Stimulated activated CD8-positive, alpha-beta memory T cell treated with anti-CD3 and anti-CD28 coated beads, Interleukin-4, amount 100 ng/mL, for 1 hour (primary cell): ENCODE results near the gene MSRB3.

ENCODE experiments used
- DNase-seq, 2 donors: peaks; one replicate each; pipeline ENCODE4 v3.0.0-alpha.2; 2020; ENCODE audit warnings: low read depth in 2 of 2, low spot score in 1 of 2

The MSRB3 gene

DNA sequence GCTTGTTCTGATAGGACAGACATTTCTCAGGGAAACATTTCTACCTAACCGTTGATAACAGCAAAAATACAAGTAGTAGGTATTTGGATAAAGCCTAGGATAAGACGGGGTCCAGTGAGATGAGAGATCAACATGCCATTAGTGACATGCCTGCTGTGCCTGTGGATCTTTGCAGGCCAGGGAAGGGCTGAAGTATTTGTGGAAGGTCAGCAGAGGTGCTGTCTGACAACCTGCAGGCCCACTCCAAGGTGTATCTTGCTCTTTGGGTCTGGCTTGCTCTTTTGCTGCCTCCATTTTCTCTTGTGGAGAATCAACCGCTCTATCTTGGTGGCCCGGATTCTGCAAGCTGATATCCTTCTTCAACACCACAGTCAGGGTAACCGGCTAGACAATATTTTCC lies 46.7 kb downstream of the MSRB3 start:
- DNase-seq = no peak

DNA sequence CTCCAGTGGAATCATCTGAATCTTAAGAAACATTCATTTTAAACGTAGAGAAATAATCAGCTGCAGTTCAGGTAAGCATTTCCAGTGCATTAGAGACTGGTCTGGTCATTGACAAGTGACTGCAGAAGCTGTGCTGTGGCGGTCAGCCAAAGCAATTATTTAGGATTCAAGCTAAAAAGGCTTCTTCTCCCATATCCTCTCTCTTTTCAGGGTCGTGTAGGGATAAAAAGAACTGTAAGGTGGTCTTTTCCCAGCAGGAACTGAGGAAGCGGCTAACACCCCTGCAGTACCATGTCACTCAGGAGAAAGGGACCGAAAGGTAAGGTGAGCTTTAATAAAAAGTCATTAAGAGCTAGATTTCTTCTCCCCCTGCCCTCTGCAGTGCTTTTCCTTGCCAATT lies 48.1 kb downstream of the MSRB3 start:
- DNase-seq = no peak

DNA sequence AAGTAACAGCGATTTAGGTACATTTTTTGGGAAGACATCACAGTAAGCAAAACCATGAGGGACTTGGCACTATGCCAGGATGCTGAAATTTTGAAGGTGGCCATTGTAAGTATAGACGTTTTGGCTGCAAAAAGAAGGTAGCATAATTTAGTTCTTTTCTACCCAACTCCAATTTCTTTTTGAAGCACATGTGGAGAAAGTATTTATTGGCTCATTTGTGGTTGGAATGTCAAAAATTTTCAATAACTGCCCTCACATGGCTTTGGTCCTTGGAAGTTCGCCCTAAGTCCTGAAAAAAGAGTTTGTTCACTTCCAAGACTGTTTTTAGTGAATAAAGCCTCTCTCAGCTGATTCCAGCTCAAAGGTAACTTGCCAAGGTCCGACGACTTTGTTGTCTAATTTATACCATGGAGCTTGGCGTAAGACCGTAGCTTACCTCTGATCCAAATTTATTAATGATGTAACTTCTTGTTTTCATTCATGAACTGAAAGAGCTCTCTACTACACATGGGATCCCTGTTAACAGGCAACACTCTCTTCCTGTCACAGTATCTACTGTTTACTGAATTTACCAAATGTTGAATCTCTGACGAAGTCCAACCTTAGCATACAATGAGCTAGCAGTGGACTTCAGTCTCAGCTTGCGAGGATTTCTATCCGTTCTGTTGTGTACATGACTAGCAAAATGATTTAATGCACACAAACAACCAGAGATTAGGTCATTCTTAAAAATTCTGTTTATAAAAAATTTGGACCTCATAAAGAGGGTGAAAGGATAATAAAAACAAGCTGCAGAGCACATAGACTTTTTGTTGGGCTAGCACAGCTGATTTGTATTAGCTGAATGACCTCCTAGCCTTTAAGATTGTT lies 49.0 kb downstream of the MSRB3 start:
- no peak for DNase-seq

DNA sequence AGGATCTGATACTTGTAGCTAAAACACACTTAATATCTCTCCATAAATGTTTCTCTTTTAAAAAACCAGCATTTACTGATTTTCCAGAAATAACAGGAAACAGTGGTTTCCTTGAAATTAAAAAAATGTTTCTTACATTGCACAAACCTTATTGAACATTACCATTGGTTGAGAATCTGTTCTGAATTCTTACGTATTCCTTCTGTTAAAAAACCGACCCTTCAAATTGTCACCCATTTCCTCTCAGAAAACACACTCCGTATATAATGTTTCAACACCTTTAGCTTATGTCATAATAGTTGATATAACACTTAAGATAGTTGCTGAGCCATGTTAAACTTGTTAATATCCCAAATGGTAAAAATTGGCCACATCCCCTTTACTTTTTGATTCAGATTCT lies 51.2 kb downstream of the MSRB3 start:
- DNase-seq = no peak

DNA sequence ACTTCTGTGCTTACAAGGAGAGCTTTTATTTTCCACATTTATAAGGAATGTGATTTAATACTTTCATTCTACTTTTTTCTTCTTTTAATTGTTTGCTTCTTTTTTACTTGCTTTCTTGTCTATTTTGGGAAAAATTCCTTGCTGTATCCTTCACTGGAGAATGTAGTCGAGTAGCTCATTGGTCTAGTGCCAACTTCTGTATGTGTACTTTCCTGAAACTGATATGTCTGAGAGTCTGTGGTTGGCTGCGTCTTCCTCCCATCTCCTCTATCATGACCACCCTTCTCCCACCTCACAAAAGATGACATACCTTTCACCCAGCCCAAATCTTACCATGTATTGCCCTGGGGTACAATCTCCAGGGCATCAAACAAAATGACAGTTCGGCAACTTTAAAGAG lies 51.8 kb downstream of the MSRB3 start:
- DNase-seq = no peak

DNA sequence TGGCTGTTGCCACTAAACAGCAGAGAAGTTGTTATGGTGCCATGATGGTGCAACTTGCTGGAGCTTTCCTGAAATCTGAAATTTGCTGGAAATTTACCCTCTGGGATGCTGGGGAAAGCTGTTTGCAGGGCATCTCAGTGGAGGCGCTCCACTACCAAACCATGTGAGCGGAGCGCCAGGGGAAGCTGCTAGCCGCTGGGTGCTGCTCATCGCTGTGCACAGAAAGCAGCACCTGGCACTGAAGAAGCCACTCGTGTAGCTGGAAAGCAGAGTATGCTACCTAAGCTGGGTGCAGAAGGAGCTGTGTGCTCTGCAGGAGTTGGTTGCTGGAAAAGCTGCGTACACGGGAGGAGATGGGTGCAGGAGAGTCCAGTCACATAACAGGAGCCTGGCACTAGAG lies 53.0 kb downstream of the MSRB3 start:
- DNase-seq = no peak

DNA sequence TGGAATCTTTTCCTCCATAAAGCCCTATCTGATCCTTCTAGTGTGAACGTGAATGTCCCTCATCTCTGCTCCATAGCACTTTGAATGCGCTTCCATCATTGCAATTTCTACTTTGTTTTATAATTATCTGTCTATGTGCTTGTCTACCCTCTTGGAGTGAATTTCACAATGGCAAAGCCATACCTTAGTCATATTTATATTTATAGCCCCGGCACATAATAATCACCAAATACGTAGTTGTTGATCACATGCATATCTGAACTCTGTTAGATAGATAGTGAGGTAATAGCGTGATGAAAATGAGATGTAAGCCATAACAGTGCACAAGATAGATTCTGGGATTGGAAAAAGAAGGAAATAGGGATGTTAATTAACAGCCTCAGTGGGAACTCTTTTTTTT lies 55.2 kb downstream of the MSRB3 start:
- DNase-seq = no peak

DNA sequence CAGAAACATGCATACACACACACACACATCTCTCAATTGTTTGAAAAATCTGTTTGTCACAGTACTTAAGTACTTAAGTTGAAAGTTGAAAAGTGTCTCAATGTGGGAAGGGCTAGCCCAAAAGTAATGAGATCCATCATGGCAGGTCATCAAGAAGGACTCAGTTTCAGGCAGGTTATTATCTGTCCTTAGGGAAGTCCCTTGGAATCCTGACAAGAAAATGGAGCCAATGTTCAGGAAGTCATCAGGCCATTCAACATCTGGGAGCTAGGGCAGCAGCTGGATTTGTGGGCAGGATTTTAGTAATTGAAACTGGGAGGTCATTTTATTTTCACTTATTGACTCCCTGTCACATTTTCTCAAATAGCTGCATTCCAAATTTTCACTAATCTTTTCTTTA lies 56.0 kb downstream of the MSRB3 start:
- no peak for DNase-seq

DNA sequence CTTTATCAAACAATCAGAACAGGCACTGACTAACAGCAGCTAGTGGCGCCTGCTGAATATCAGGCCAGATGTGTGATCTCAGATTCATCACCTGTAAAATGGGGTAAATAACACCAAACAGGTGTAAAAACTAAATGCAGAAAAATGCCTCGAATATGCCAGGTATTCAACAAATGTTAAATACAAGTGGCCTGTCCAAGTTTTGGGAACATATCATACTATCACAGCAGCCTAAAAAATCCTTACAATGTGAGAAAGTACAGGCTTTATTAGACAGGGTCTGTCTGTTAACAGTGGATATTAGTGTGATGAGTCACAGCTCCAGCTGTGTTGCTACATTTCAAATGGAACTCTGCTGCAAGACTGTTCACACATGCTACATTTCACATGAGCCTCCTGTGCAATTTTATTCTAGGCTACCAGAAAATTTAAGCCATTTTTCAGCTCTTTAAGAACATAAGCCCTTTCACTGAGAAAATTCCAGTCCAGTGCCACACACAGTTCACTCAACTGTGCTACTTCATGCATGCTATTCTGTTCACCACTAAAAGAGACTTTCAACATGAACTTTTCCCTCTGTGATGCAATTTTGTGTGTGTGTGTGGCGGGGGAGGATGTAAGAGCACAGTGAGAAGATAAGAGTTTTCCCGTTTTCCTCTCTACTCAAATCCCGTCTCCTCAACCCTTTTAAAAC lies 56.7 kb downstream of the MSRB3 start:
- DNase-seq = no peak

DNA sequence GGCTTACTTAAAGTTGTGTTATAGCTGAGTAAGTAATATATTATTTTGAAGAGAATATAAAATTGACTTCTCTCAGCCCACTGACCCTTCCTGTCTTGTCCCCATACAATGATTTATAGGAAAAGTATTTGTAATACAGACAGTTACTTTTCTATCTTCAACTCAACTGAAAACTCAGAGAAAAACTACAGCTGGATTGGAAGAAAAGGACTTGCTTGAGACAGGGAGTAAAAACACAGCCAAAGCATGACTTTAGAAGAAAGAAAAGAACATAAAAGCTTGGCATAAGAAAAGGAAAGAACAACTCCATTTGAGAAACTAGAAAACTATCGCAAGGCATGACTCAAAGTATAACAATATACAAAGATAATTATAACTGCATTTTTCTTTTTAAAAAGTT lies 57.5 kb downstream of the MSRB3 start:
- no peak for DNase-seq

DNA sequence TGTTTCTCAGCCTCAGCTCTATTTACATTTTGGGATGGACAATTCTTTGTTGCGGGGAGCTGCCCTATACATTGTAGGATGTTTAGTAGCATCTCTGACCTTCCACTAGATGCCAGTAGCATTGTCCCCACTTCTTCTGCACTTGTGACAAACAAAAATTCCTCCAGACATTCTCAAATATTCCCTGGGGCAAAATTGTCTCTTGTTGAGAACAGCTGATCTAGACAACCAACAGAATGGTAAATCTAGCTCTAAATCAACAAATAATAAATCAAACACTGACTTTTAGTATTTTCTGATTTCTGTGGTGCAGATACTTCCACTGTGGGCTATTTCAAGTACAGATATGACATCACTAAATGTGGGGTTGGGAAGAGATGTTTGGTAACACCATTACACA lies 60.7 kb downstream of the MSRB3 start:
- no peak for DNase-seq

DNA sequence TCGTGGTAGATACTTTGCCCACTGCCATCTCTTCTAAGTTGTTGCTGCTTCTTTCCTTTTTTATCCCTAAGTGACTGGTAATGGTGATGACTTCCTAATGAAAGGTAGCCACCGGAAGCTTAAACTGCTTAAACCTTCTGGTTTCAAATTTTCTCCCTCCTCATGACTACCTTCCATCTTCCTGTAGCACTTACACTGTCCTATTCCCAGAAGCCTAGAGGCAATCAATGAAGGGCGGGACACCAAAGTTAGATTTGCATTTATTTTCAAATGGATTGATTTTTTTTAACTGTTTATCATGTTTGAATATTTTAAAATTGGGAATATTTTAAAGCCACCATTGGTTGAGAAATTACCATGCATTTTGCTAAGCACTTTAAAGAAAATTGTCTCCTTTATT lies 64.7 kb downstream of the MSRB3 start:
- DNase-seq = no peak

DNA sequence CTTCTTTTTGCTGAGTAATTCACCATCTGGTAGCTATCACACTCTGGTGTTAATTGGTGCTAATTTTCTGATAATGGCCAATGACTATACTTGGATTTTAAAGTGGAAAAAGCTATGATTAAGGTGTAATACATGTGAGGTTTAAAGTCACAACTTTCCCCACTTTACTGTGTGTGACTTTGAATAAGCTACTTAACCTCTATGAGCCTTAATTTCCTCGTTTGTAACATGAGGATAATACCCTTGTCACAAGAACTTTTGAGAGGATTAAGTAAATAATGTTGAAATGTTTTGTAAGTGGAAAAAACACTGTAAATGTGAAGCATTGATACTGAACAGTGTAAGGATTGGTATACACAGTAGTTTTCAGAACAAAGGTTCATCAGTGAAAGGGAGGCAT lies 65.3 kb downstream of the MSRB3 start:
- DNase-seq = no peak

DNA sequence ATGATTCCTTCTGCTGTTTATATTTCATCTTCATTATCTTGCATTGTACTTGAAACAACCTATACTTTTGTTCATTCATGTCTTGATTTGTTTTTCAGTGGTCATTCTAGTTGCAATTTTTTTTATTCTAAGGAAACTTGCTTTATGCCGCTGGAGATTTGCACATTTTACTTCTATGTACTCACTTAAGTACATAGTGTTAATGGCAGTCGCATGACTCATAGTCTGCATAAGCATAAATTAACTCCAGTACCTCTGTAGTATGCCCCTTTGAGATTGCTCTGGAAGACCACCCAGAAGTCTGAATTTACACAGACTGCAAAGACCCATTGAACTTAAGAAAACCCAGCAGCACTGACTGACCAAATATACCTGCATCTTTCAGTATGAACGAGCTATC lies 77.0 kb downstream of the MSRB3 start:
- no peak for DNase-seq

DNA sequence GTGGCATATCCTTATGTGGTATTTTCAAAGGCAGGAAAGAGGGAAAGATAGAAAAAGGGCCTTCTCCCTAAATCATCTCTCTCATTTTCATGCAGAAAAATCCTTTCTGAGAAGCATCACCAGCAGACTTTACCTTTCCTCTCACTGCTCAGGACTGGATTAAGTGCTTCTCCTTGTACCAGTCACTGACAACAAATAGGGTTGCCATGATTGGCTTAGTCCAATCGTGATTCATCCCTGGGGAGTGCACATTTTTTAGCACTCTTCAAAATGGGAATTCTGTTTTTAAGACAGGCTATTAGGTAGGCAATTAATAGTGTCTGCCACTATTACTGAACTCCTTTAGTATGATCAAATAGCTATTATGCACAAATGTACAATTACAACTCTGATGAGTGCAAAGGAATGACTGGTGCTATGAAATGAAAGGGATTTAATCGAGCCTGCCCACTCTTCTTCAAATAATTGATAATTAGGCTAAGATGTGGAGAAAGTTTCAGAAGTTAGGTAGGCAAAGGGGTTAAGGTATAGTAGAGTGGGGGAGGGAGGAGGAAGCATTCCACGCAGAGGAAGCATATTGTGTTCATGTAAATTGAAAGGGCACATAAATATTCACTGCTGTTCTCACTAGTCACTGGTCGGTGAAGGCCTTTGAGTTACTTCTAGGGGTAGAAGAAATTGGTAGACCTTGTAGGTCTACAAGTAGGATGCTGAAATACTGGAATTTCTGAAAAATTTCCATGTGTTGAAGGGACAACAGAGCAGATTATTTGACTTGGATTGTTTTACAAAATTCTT lies 84.0 kb downstream of the MSRB3 start:
- no peak for DNase-seq

DNA sequence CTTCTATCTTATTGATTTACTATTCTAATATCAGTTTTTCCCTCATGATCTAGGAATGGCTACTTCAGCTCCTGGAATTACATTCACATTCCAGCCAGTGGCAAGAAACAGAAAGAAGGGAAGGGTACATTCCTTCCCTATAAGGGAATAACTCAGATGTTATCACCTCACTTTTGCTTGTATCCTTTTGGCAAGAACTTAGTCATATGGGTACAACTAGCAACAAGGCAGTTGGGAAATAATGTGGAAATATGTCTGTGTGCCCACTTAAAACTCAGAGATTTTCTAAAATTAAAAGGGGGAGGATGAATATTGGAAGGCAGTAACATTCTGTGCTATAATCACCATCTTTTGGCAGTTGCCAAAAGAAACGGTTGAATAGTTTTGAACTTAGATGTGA lies 85.6 kb downstream of the MSRB3 start:
- DNase-seq = no peak

DNA sequence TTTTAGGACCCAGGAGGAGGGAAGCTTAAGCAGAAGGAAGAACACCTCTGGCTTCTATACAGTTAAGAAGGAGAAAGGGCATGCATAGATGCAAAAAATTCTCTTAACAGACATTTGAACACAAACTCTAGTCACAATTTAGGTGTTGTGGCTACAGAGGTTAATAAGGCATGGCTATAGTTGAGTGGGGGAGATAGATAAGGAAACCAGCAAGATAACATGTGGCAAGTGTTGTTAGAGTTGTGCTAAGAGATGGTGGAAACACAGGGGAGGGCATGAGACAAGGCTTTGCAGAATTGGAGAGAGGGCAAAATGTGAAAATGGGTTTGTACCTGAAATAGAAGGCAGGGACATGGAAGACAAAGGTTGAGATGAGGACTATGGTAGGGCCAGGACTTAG lies 88.9 kb downstream of the MSRB3 start:
- DNase-seq = no peak

DNA sequence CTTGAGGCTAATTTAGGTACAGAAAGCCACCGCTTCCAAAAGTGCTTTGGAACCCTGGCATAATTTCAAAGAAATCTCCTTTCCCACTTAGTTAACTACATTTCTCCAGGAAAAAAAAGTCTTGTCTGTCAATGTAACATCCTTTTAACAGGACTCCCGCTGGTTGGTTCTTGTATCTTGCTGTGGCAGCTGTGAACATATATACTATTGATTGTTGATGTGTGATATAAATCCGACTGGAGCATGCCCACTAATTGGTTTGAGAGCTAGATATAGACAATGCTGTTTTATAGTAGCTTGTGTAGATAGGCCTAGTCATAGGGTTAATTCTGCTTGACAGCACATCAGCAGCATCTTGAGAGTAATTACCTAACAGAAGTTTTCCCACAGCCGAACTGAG lies 89.6 kb downstream of the MSRB3 start:
- no peak for DNase-seq

DNA sequence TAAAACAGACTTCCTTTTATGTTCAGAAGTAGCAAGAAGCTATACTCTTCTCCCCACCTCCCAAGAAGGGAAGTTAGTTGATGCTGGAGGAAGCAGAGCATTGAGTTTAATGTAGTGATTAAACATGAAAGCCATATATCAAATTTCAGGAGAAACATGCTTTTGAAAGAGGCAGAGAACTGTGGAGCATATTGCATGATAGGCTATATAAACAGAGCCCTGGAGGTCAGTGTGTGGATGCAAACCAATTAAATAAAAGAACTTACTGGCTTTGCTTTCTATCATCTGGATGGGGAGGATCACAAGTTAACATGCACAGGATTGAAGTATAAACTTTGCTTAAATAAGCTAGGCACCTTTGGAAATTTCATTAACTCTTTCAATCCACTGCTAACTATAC lies 94.1 kb downstream of the MSRB3 start:
- DNase-seq = no peak

DNA sequence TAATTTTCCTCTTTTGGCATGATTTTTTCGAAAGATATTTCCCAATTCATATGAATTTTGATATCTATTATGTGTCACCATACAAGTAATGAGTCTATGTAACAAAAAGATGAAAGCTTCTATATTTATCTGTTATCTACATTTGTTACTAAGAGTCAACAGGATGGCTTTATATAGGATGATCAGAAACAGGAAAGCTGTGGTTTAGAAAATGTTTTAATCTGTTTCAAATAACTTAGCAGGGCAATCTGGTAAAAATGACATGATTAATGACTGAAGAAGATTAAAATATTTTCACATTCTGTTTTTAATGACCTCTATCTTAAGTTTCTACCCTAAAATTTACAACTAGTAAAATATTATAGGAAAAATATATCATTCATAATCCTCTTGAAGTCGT lies 105.8 kb downstream of the MSRB3 start:
- DNase-seq = no peak

DNA sequence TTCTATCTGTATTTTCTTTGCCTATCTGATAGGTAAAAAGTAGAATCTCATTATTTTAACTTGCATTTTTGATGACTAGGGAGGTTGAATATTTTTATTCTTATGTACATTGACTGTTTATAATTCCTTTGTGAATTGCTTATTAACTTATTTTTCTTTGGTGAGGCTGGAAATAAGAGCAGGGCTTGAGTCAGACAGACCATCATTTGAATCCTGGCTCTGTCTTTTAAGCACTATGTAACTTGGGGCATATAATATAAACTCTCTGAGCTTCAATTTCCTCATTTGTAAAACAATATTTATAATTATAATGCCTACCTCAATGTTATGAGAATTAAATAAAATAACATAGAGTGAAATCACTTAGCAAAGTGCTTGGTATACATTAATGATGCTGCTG lies 108.9 kb downstream of the MSRB3 start:
- DNase-seq = no peak

DNA sequence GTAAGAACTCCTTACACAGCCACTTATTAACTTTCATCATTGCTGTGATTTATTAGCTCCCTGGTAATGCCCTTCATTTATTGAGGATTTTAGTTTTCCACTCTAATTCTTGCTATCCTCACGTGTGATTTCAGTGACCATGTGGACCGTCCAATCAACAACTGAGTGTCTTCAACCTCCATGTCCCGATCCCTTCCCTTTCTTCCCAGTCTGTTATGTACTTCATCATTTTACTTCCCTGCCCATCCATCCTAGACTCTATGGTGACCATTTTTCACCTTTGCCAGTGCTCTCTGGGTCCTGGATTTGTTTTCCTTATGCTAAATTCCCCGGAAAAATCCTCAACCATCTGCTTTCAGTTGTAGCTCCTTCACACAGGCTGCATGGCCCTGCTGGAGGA lies 111.0 kb downstream of the MSRB3 start:
- no peak for DNase-seq
